Activated T-helper 9 cell treated with anti-CD3 and anti-CD28 coated beads, Interleukin-2, amount 50 U/mL, for 16 hours (primary cell): ENCODE data around the gene EYA4.

Experiments
- DNase-seq: peaks from one replicate; pipeline ENCODE4 v3.0.0-alpha.2; 2020; ENCODE audit warnings: low read depth

The EYA4 gene

DNA sequence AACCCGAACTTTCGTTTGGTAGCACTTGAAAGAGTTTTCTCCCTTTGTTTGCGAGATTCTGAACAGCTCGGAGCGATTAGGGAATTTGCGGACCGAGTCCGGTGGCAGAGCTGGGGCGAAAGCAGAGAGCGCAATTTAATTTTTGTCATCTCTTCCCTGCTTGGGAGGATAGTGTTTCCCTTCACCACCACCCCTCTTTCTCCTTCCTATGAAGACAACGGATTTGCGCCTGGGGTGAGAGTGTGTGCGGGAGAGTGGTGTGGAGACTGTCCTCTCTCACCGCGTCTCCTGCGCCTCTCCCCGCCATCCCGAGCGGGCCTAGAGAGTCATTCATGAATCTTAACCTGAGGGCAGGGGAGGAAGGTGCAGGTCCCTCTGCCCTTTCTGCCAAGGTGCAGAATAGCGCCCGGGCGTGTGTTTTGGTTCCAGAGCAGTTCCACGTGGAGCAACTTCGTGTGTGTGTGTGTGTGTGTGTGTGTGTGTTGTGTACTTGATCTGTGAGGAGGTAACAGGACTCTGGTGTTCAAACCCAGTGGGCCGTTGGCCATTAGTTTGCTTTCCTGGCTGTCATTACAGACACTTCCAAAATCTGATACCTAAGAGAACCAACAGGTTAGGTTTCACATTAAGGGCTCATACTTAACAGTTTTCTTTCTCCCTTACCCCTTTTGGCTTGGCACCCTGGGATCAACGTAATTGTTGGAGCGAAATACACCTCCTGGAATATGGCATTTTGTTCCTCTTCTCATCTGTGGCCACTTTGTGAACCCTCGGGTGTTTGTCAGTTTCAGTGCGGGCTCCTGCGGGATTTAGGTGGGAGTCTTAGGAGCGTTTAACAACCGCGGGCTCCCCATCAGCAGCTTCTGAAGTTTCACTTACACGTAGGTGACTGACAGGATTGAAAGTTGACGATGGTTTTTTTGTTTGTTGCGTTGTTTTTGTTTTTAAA is 1.8 kb downstream of the EYA4 start:
- no peak for DNase-seq

DNA sequence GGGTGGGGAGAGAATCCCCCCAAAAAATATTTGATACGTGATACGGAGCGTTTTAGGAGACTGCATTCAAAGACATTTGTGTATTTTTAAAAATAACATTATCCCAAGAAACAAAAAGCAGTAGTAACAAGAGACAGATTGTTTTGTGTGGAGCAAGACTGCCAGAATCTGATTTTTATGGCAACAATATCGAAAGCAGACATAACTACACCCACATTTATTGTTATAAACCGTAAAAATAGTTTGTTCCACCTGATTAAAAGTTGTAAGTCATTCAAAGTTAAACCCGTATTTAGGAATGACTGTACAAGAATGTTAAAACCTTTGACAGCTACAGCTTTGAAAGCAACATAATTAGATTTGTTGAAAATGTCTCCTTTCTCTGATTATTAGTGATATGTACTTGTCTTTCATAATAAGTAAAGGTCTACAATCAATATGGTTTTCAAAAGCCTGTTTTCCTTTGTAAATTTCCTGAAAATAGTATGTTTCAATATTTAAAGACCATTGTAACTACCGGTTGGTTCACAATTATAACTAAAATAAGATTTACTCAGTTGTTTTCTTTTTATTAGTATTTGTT is 2.7 kb downstream of the EYA4 start:
- DNase-seq, result no peak

DNA sequence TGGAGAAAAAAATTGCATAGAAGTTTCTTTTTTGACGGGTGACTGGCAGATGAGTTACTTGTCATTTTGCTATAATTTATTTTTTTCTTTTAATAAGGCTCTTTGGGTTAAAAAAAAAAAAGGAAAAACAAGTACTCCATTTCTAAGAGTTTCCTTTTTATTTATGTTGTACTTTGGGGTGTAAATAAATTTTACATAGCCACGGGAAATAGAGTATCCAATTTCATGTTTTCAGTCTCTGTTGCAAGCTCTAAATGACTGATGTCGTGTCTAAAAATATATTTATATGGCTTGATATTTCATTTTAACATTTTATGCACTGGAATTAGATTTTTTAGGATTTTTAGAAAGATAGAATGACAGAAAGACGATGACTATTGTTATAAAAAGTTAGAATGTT is 3.4 kb downstream of the EYA4 start:
- DNase-seq, result no peak

DNA sequence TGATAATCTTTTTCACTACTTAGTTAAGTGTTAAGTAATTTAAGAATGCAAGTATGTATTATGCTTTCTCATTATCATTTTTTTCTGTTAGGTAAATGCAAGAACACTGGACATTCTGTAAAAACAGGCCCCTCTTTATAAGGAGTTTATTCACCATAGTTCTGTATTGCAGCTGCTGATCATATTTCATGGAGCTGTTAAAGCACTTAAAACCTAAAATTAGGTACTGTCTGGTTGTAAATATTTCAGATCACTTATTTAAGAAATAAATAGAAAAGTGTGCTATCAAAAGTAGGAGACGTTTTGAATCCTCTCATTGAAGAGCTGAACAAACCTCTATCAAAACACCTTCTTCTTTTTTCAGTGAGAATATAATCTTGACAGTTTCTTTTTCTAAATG is 3.9 kb downstream of the EYA4 start:
- DNase-seq, result no peak

GRCh38 chr6:133245422-133245903 is 4.3 kb downstream of the EYA4 start:
- no peak for DNase-seq

GRCh38 chr6:133247581-133247980 is 6.4 kb downstream of the EYA4 start:
- DNase-seq, result no peak

DNA sequence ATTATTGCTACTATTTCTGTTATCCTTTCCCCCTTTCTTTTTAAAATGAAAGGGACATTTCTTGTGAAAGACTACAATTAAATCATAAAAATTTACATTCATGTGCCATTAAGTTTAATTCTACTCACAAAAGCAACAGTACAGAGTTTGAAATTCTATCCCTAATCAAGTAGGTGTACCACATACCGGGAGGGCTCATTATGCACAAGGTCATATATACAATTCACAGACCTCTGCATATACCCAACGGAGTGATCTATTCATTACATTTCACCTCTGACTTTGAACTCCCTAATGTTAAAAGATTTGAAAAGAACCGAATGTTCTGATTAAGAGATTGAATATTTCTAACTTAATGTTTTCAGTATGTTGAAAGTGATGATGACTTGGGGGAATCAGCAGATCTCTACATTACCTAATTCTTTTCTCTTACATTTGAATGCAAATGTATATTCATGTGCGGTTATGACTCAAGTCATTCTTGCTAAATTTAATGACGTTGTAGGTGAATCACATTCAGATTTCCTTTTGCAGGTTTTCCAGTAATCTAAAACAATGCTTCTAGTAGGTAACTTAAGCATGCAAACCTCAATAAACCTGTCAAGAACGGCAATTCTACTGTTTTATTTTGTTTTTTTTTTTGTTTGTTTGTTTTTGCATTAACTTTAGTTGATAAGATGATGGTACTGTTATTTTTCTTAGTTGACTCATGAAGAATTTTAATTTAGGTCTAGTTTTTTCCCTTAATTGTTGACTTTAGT is 7.3 kb downstream of the EYA4 start:
- DNase-seq, result no peak

- DNase-seq, result no peak
Measured at GRCh38 chr6:133251688-133252087, 10.5 kb downstream of the EYA4 start.

DNA sequence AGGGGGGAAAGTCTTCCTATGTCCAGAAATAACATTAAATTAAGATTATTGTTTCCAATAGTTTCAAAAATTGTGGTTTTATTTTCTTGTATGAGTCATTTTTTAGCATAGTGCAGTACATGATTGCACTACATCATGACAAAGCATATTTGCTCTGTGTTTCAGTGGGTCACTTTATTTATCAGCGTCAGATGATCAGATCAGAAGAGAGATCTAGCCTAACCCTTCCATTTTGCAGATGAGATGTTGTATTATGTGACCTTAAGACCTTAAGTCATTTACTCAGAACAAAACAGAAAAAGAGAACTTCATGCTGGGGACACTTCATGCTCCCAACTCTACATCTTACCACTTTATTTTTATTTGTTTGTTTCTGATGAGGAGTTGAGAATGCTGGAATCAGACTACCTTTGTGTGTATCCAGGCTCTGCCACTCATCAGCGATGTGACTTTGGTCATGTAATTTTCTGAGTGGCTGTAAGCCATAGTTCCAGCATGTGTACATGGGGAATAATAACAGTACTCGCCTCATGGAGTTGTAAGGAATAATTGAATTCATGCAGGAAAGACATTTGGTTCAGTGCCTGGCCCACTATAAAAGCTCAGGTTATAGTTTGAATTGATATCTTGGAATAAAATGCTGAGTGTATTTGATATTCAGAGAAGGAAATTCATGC is 13.5 kb downstream of the EYA4 start:
- no peak for DNase-seq

DNA sequence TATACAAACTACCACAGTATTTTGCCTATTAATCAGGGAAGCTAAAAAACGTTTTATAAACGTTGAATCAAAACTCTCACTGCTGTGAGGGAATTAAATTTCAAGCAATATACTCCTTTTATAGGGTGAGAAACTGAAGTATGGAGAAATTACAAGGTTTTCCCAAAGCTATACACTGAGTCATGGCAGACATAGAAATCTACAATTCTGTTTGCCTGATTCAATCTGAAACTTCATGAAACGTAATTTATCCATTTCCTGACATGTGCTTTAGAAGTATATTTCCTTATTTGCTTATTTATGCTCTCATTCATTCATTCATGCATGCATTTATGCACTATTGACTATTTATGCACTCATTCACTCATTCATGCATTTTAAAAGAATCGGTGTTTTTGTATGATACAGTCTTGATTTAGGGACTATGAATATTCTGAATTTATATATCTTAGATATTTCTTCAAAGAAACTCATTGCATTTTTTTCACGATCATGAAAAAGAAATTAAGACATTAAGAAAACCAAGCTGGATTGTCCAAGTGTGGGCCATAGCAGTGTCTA is 16.5 kb downstream of the EYA4 start:
- no peak for DNase-seq

DNA sequence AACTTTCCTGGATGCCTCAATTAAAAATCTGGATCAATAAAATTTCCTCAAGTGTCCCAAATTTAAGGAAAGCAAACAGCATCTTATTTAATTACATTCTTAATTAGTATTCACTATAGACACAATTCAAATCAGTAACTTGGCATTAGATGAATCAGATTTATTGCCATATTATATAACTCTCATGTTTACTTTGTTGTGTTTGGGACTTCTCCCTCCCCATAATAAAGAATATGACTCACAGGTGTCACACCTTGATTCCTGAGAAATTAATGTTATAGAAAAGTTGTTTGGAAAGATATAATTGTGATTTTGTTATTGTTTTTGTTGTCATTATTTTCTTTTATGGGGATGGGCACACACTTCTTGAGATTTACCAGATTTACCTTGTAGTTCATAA is 18.4 kb downstream of the EYA4 start:
- DNase-seq, result no peak

- DNase-seq, result no peak
Measured at GRCh38 chr6:133262804-133263203, 21.6 kb downstream of the EYA4 start.

DNA sequence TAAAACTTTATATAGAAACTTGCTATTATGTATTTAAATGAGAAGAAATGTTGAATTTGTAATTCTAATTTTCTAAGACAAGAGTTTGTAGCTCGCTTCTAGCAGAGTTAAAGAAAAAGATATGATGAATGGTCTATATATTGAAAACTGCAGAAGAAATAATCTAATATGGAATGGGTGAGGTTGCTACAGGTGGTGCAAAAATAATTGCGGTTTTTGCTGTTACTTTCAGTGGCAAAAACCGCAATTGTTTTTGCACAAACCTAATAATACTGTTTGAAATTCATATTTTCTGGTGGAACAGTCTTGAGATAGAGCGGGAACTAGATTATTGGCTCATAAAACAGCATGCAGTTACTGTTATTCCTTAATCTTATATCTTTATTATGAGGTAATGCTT is 23.9 kb downstream of the EYA4 start:
- no peak for DNase-seq

- DNase-seq, result no peak
Measured at GRCh38 chr6:133266186-133266585, 25.0 kb downstream of the EYA4 start.

- no peak for DNase-seq
Measured at GRCh38 chr6:133268621-133269020, 27.5 kb downstream of the EYA4 start.

- DNase-seq, result no peak
Measured at GRCh38 chr6:133274813-133275212, 33.7 kb downstream of the EYA4 start.

DNA sequence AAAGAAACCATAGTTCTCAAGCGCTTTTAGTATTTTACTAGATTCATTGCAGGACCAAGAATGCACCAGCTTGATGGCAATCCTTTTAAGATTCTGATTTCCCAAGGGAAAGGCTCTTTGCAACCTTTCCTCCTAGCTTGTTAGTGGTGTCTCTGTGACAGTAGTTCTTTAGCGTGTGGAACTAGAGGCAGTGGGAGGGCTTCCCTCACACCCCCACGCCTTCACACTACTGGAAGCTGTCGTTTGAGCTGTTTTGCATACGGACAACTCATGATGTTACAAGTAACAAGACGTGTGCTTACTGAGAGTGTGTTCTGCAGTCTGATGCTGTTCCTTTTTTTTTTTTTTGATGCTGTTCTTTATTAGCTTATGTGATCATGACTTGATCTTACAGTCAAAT is 34.1 kb downstream of the EYA4 start:
- no peak for DNase-seq

- DNase-seq, result no peak
Measured at GRCh38 chr6:133277228-133277899, 36.2 kb downstream of the EYA4 start.

DNA sequence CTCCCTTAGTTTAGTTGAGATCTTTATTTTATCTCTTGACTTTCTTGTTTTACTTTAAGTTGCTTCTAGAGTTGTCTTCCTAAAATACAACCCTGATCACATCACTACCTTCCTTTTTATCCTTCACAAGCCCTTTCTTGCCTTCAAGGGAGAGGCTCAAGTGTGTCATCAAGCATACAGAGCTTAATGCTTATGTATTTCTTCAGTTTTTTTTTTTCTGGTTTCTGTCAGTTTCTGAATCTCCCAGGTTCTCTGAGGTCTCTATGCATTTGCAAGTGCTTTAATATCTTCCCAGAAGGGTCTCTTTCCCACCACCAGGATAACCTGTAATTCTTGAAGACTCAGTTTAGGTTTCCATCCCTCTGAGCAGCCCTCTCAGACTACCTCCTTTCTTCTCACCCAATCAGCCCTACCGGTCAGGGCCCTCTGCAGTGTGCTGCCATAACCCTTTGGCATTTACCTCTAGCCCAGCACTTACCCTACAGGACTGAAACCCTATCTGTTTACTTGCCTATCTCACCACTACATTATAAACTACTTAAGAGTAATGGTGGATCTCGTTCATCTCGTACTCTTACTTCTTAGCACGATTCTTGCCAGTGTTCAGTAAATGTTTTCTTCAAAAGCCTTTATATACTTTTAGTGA is 36.9 kb downstream of the EYA4 start:
- DNase-seq, result no peak

- no peak for DNase-seq
Measured at GRCh38 chr6:133286765-133287164, 45.6 kb downstream of the EYA4 start.

GRCh38 chr6:133288662-133289061 is 47.5 kb downstream of the EYA4 start:
- DNase-seq, result no peak
